Pancreas (tissue), 10 donors: ENCODE results near the gene CDC14B. TPM values are rescaled to one million over a fixed set of nuclear protein-coding genes. Genes with fewer than 3 reads are reported as not detected.
"Not testable (repeated sequence)": the region's sequence is repeated elsewhere in the genome, so short reads cannot be mapped to it uniquely, and the experiment has no call there.

ENCODE experiments used
- ATAC-seq, 4 donors: fragments of 200-7000 bp; cut with Tn5 transposase; one replicate each; pipeline versions ENCODE4 v1.8.0 to v1.9.1; 2020; ENCODE audit warnings: mild to moderate bottlenecking in 4 of 4, moderate library complexity in 4 of 4
- DNase-seq, 6 donors: peaks; one replicate each; pipeline ENCODE4 v3.0.0-alpha.2; 2020
- FAIRE-seq: peaks from 2 replicates; lab custom pipeline; 2012; peaks lifted over from hg19 to GRCh38; lab: Jason Lieb, UNC
- H3K27ac ChIP-seq, 4 donors: fragments of 200-600 bp; sonication (generic); 1 replicate in 3 of 4; 2 replicates in 1 of 4; pipeline versions ENCODE4 v1.5.0 to v1.8.0; 2020
- H3K27me3 ChIP-seq, 4 donors: fragments of 200-600 bp; one replicate each; pipeline ENCODE4 v1.8.0; 2021
- H3K36me3 ChIP-seq, 3 donors: fragments of 200-600 bp; sonication (generic) in 1 of 3; one replicate each; pipeline versions ENCODE4 v1.5.0 to v1.8.0; 2020 to 2021
- H3K4me1 ChIP-seq, 3 donors: fragments of 200-600 bp; one replicate each; pipeline ENCODE4 v1.8.0; 2021
- H3K4me3 ChIP-seq, 4 donors: fragments of 200-600 bp; sonication (generic) in 2 of 4; one replicate each; pipeline versions ENCODE4 v1.5.0 to v1.8.0; 2020 to 2021
- H3K9me3 ChIP-seq, 4 donors: fragments of 200-600 bp; one replicate each; pipeline ENCODE4 v1.8.0; 2021
- WGBS, 2 donors: extraction: QIAGEN DNeasy Blood & Tissue Kit; methylation state at CpG; one replicate each; pipeline ENCODE4 v1.1.7; 2013; 5-methylcytosine and 5-hydroxymethylcytosine counted together
- intact Hi-C, 3 donors: fragments of 100-400 bp; cut with DNase I; formaldehyde crosslinking; loops; one replicate each; pipeline versions ENCODE4 v1.11.1 to v1.14.2; 2022
- polyA plus RNA-seq, 2 donors: library from polyadenylated mRNA; stranded (reverse); fragments of 200-250 nt; gene quantifications; one replicate each; pipeline ENCODE4 v1.2.3, GENCODE V29; 2013
- total RNA-seq, 6 donors: library from RNA; stranded (reverse); fragmentation: NEBNext Ultra II Directional in 4 of 6; extraction: Animal tissue kit (Norgen Biotek cat#: 25700) in 4 of 6; gene quantifications; one replicate each; pipeline versions ENCODE4 v1.2.1 to v1.2.4, GENCODE V29; 2021 to 2023
- TF ChIP-seq, protein P1 (sequence below), 4 donors: fragments of 200-600 bp; sonication (generic) in 3 of 4; IDR thresholded peaks; one replicate each; pipeline versions ENCODE4 v1.5.0 to v1.8.0; 2021; ENCODE audit warnings: antibody characterized with exemption in 4 of 4
- donor health status: healthy with polysubstance abuse.
- donor health status: DM: no; HTN: no; CAD: no; lungs with moderate emphysema.
- donor health status: DM: no; HTN: no; CAD: no.
- donor health status: control.
- donor health status: control.
- donor health status: Bipolar disorder and iron deficiency.
- donor health status: DM: yes; HTN: yes; CAD: no.
- donor health status: DM: no; HTN: no; CAD: no.
- donor health status: DM: no; HTN: no; CAD: no.
- donor health status: DM: yes; HTN: yes; CAD: no.

Gene CDC14B
- total and polyA plus RNA-seq, 8 donors, result 4.6 to 19.3 (median 11.4) TPM

DNA sequence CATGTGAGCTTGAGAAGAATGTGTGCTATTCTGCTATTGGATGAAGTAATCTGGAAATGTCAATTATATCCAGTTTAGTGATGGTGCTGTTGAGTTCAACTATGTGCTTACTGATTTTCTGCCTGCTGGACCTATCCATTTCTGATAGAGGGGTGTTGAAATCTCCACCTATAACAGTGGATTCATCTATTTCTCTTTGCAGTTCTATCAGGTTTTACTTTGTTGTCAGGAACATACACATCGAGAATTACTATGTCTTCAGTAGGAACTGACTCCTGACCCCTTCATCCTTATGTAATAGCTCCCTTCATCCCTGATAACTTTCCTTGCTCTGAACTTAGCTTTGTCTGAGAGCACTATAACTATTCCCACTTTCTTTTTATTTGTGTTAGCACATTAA lies 16.7 kb upstream of the CDC14B start:
- intact Hi-C loops, result no loop called here
- Histone ChIP-seq H3K27ac (no peak overlapping the region), H3K27me3 (no peaks in the 10 kb centered on the region), H3K9me3 (no peaks in the 10 kb centered on the region), H3K36me3 (no peaks in the 10 kb centered on the region), H3K4me1 (no peaks in the 10 kb centered on the region), H3K4me3 (no peak overlapping the region)
- DNase-seq (no peak), ATAC-seq (no peak), FAIRE-seq (no peak)
- WGBS, 2 donors, result 48 to 78% methylated on average over 1 of the region's 1 CpG
- TF ChIP-seq, protein P1, sequence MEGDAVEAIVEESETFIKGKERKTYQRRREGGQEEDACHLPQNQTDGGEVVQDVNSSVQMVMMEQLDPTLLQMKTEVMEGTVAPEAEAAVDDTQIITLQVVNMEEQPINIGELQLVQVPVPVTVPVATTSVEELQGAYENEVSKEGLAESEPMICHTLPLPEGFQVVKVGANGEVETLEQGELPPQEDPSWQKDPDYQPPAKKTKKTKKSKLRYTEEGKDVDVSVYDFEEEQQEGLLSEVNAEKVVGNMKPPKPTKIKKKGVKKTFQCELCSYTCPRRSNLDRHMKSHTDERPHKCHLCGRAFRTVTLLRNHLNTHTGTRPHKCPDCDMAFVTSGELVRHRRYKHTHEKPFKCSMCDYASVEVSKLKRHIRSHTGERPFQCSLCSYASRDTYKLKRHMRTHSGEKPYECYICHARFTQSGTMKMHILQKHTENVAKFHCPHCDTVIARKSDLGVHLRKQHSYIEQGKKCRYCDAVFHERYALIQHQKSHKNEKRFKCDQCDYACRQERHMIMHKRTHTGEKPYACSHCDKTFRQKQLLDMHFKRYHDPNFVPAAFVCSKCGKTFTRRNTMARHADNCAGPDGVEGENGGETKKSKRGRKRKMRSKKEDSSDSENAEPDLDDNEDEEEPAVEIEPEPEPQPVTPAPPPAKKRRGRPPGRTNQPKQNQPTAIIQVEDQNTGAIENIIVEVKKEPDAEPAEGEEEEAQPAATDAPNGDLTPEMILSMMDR (IDR thresholded peaks at IDR 0.05), result no peak

DNA sequence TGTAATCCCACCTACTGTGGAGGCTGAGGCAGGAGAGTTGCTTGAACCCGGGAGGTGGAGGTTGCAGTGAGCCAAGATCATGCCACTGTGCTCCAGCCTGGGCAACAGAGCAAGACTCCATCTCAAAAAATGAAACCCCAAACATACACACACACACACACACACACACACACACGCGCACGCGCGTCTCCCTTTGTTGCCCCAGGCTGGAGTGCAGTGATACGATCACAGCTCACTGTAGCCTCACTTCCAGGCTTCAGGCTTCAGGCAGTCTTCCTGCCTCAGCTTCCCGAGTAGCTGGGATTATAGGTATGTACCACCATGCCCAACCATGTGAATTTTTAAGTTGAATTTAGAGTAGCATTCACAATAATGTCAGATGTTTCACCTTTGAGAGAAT lies 13.9 kb upstream of the CDC14B start:
- 82 to 95% methylated on average over 8 of the region's 8 CpGs for WGBS, 2 donors
- FAIRE-seq, H3K4me3 ChIP-seq, H3K36me3 ChIP-seq, H3K27me3 ChIP-seq, ATAC-seq, intact Hi-C loops, H3K9me3 ChIP-seq, H3K4me1 ChIP-seq, DNase-seq, H3K27ac ChIP-seq: not testable (repeated sequence)

DNA sequence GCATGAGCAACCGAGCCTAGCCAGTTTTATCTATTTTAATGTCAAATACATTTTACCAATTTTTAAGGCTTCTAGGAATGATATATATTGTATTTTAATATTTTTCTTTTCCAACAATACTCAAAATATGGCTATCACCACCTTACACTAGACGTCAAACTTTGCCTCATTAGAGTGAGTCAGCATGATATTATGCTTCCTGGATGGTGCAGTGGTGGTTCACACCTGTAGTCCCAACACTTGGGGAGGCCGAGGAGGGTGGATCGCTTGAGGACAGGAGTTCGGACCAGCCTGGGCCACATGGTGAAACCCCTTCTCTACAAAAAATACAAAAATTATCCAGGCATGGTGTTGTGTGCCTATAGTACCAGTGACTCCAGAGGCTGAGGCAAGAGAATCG lies 7.3 kb upstream of the CDC14B start:
- ATAC-seq (no peak), DNase-seq (no peak), FAIRE-seq (no peak)
- Histone ChIP-seq H3K9me3 (no peaks in the 10 kb centered on the region), H3K27me3 (peaks cover 0 to 4% (median 0%) of the 10 kb centered on the region in 4 donors), H3K36me3 (no peaks in the 10 kb centered on the region), H3K4me1 (no peaks in the 10 kb centered on the region), H3K4me3 (no peak overlapping the region), H3K27ac (no peak overlapping the region)
- TF ChIP-seq, protein P1 (IDR thresholded peaks at IDR 0.05), result no peak
- intact Hi-C loops, result no loop called here
- WGBS, 2 donors, result 84 to 86% methylated on average over 6 of the region's 6 CpGs

DNA sequence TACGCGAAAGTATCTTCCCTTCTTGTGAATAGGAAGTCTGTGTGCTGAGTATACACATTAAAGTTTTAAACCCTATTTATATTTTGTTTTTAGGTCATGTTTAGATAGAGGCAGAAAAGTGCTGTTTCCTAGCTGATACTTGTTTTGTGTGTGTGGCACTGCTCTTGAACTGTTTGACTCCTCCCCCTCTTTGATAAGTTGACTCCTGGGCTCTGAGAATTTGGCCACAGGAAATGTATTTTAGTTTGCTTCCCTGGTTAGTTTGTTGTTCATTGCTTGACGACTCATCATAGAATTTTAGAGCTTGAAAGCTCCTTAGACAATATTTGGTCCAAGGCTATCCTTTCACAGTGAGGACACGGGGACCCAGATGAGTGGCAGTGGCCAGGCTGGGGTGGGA lies 2.0 kb upstream of the CDC14B start:
- H3K9me3 ChIP-seq, result no peaks in the 10 kb centered on the region
- WGBS, 2 donors, result 75 to 78% methylated on average over 4 of the region's 4 CpGs
- TF ChIP-seq, protein P1 (IDR thresholded peaks at IDR 0.05), result no peak
- no peaks in the 10 kb centered on the region for H3K36me3 ChIP-seq
- H3K27ac ChIP-seq, result no peak overlapping the region
- intact Hi-C loops, result no loop called here
- H3K27me3 ChIP-seq, result no peaks in the 10 kb centered on the region
- ATAC-seq, result no peak
- DNase-seq, result no peak
- no peak overlapping the region for H3K4me3 ChIP-seq
- H3K4me1 ChIP-seq, result no peaks in the 10 kb centered on the region
- FAIRE-seq, result no peak

DNA sequence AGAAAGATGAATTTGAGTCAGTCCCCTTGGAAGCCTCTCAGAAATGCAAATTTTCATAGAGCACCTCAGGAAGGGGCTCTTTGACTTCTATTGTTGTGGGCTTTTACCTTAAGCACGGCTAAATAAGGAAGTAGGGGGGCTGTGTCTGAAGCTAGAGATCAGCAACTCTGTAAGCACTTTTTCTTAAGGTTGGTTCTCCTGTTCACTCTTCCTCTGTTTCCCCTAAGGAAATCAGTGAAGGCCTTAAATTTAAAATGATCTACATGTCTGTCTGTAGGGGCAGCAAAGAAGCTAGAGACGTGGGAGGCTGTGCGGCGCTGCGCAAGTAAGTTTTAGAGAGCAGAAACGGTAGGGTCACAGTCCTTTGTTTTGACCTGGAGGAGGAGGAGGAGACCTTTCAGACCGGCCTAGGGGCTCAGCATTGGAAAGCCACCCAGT lies 1.2 kb upstream of the CDC14B start:
- intact Hi-C loops, result no loop called here
- DNase-seq (no peak), FAIRE-seq (no peak), ATAC-seq (no peak)
- TF ChIP-seq, protein P1 (IDR thresholded peaks at IDR 0.05), result no peak
- Histone ChIP-seq H3K4me1 (no peaks in the 10 kb centered on the region), H3K27ac (no peak overlapping the region), H3K36me3 (no peaks in the 10 kb centered on the region), H3K27me3 (no peaks in the 10 kb centered on the region), H3K9me3 (no peaks in the 10 kb centered on the region), H3K4me3 (no peak overlapping the region)
- 76 to 84% methylated on average over 7 of the region's 7 CpGs for WGBS, 2 donors
